ENCODE data around the gene ZNF674.
A peak's percentile ranks its signal among the peaks of the same experiment; 100 is the strongest.

The ZNF674 gene

DNA sequence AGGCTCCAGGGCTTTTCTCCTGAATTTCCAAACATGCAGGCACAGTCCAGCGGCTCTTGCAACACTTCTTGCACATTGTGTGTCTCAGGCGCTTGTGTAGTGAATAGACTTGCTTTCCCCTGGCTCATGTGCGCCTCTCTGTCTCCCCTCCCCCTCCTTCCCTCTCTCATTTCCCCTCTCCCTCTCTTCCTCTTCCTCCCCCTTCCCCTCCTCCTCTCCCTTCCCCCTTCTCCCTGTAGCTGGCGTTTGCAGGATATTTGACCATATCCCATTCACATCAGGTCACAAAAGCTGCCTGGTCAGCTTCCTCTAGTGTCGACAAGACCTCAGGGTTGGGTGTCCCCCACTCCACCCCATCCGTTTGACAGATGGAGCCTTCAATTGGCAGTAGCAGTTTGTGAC lies 30.8 kb upstream of the ZNF674 start:
- H3K9ac ChIP-seq (ENCODE audit: low read length), result no peak overlapping the region
- no peaks in the 10 kb centered on the region for H3K4me1 ChIP-seq (ENCODE audit: control insufficient read depth, insufficient read depth, low read length)
- peaks cover 7% of the 10 kb centered on the region for H3K27me3 ChIP-seq (ENCODE audit: control insufficient read depth, insufficient read depth, low read length)
- H3K27ac ChIP-seq (ENCODE audit: low read depth, low read length), result no peak overlapping the region
- no peak overlapping the region for H3K4me3 ChIP-seq (ENCODE audit: low read length)
- no peaks in the 10 kb centered on the region for H3K36me3 ChIP-seq (ENCODE audit: control insufficient read depth, insufficient read depth, low read length)

GRCh38 chrX:46575586-46575985 lies 30.4 kb upstream of the ZNF674 start:
- Histone ChIP-seq H3K9ac (ENCODE audit: low read length) (no peak overlapping the region), H3K27me3 (ENCODE audit: control insufficient read depth, insufficient read depth, low read length) (peaks cover 7% of the 10 kb centered on the region), H3K4me1 (ENCODE audit: control insufficient read depth, insufficient read depth, low read length) (no peaks in the 10 kb centered on the region), H3K27ac (ENCODE audit: low read depth, low read length) (no peak overlapping the region), H3K4me3 (ENCODE audit: low read length) (peak overlapping the region; percentile 69), H3K36me3 (ENCODE audit: control insufficient read depth, insufficient read depth, low read length) (no peaks in the 10 kb centered on the region)

GRCh38 chrX:46574774-46575381 lies 29.7 kb upstream of the ZNF674 start:
- peaks cover 7% of the 10 kb centered on the region for H3K27me3 ChIP-seq (ENCODE audit: control insufficient read depth, insufficient read depth, low read length)
- no peak overlapping the region for H3K27ac ChIP-seq (ENCODE audit: low read depth, low read length)
- no peak overlapping the region for H3K9ac ChIP-seq (ENCODE audit: low read length)

DNA sequence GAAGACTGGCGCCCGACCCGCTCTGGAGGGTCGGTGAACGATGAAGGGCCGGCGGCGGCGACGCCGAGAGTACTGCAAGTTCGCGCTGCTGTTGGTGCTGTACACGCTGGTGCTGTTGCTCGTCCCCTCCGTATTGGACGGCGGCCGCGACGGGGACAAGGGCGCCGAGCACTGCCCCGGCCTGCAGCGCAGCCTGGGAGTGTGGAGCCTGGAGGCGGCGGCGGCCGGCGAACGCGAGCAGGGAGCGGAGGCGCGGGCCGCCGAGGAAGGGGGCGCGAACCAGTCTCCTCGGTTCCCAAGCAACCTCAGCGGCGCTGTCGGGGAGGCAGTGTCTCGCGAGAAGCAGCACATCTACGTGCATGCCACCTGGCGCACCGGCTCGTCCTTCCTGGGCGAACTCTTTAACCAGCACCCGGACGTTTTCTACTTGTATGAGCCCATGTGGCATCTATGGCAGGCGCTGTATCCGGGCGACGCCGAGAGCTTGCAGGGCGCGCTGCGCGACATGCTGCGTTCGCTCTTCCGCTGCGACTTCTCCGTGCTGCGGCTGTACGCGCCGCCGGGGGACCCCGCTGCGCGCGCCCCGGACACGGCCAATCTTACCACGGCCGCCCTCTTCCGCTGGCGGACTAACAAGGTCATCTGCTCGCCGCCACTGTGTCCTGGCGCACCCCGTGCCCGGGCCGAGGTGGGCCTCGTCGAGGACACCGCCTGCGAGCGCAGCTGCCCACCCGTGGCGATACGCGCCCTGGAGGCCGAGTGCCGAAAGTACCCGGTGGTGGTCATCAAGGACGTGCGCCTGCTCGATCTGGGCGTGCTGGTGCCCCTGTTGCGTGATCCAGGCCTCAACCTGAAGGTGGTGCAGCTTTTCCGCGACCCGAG lies 28.9 kb upstream of the ZNF674 start:
- H3K27ac ChIP-seq (ENCODE audit: low read depth, low read length), result no peak overlapping the region
- peaks cover 7% of the 10 kb centered on the region for H3K27me3 ChIP-seq (ENCODE audit: control insufficient read depth, insufficient read depth, low read length)
- H3K4me3 ChIP-seq (ENCODE audit: low read length), result peak overlapping the region; percentile 69
- no peaks in the 10 kb centered on the region for H3K4me1 ChIP-seq (ENCODE audit: control insufficient read depth, insufficient read depth, low read length)
- H3K9ac ChIP-seq (ENCODE audit: low read length), result no peak overlapping the region
- H3K36me3 ChIP-seq (ENCODE audit: control insufficient read depth, insufficient read depth, low read length), result no peaks in the 10 kb centered on the region

More at GRCh38 chrX:46574774-46575381, 29.7 kb upstream of the ZNF674 start:
- Histone ChIP-seq H3K36me3 (ENCODE audit: control insufficient read depth, insufficient read depth, low read length) (no peaks in the 10 kb centered on the region), H3K4me3 (ENCODE audit: low read length) (peak overlapping the region; percentile 69), H3K4me1 (ENCODE audit: control insufficient read depth, insufficient read depth, low read length) (no peaks in the 10 kb centered on the region)

- Histone ChIP-seq H3K36me3 (ENCODE audit: control insufficient read depth, insufficient read depth, low read length) (no peaks in the 10 kb centered on the region), H3K9ac (ENCODE audit: low read length) (no peak within 1 kb of the TSS), H3K4me1 (ENCODE audit: control insufficient read depth, insufficient read depth, low read length) (no peaks in the 10 kb centered on the region), H3K4me3 (ENCODE audit: low read length) (peak within 1 kb of the TSS; percentile 69), H3K27me3 (ENCODE audit: control insufficient read depth, insufficient read depth, low read length) (peaks cover 7% of the 10 kb centered on the region), H3K27ac (ENCODE audit: low read depth, low read length) (no peak within 1 kb of the TSS)
Observed at GRCh38 chrX:46573331-46573891, 28.2 kb upstream of the ZNF674 start, which contains the start of gene CHST7. TSS of gene CHST7 (plus strand) at chrX:46573765. CDS start at chrX:46573932, 167 bp downstream.

- peaks cover 7% of the 10 kb centered on the region for H3K27me3 ChIP-seq (ENCODE audit: control insufficient read depth, insufficient read depth, low read length)
- no peaks in the 10 kb centered on the region for H3K36me3 ChIP-seq (ENCODE audit: control insufficient read depth, insufficient read depth, low read length)
- H3K4me3 ChIP-seq (ENCODE audit: low read length), result no peak overlapping the region
- H3K4me1 ChIP-seq (ENCODE audit: control insufficient read depth, insufficient read depth, low read length), result no peaks in the 10 kb centered on the region
- H3K27ac ChIP-seq (ENCODE audit: low read depth, low read length), result no peak overlapping the region
- H3K9ac ChIP-seq (ENCODE audit: low read length), result no peak overlapping the region
Observed at GRCh38 chrX:46572340-46572936, 27.2 kb upstream of the ZNF674 start.

DNA sequence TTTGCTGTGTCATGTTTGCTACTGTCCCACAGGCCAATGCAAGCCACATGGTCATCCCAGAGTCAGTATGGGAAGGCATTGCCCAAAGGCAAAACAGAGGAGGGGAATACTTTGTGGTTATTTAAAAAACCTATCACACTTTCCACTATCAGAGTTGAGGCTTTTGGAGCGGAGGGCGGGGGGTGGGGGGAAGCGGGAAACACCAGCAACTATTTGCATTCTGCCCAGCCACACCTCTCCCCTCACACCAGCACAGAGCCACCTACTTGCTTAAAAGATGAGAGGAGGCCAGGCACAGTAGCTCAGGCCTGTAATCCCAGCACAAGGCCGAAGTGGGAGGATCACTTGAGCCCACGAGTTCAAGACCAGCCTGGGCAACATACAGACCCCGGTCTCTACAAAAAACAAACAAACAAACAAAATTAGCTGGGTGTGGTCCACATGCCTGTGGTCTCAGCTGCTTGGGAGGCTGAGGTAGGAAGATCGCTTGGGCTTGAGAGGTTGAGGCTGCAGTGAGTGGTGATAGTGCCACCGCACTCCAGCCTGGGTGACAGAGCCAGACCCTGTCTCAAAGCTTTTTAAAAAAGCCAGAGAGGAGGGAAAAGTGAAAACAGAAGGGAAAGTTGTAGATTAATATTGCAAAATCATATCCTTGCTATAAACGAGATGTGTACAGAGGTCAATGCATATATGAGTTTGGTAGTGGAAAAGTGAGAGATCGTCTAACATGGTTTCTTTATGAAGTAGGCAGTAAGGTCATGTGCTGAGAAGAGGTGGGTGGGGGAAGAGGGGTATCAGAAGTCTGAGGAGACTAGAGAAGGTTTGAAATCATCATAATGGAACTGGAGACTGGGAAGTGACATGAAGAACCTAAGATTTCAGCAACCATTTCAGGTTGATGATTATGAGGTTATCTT lies 26.5 kb upstream of the ZNF674 start:
- H3K4me1 ChIP-seq (ENCODE audit: control insufficient read depth, insufficient read depth, low read length), result no peaks in the 10 kb centered on the region
- H3K9ac ChIP-seq (ENCODE audit: low read length), result no peak overlapping the region
- H3K4me3 ChIP-seq (ENCODE audit: low read length), result no peak overlapping the region
- no peak overlapping the region for H3K27ac ChIP-seq (ENCODE audit: low read depth, low read length)
- no peaks in the 10 kb centered on the region for H3K36me3 ChIP-seq (ENCODE audit: control insufficient read depth, insufficient read depth, low read length)
- H3K27me3 ChIP-seq (ENCODE audit: control insufficient read depth, insufficient read depth, low read length), result peaks cover 7% of the 10 kb centered on the region

GRCh38 chrX:46569621-46570020 lies 24.4 kb upstream of the ZNF674 start:
- no peak overlapping the region for H3K27ac ChIP-seq (ENCODE audit: low read depth, low read length)
- no peak overlapping the region for H3K4me3 ChIP-seq (ENCODE audit: low read length)
- no peaks in the 10 kb centered on the region for H3K4me1 ChIP-seq (ENCODE audit: control insufficient read depth, insufficient read depth, low read length)
- no peaks in the 10 kb centered on the region for H3K36me3 ChIP-seq (ENCODE audit: control insufficient read depth, insufficient read depth, low read length)
- no peak overlapping the region for H3K9ac ChIP-seq (ENCODE audit: low read length)
- peaks cover 3% of the 10 kb centered on the region for H3K27me3 ChIP-seq (ENCODE audit: control insufficient read depth, insufficient read depth, low read length)

GRCh38 chrX:46567388-46567787 lies 22.2 kb upstream of the ZNF674 start:
- Histone ChIP-seq H3K27ac (ENCODE audit: low read depth, low read length) (no peak overlapping the region), H3K27me3 (ENCODE audit: control insufficient read depth, insufficient read depth, low read length) (peaks cover 3% of the 10 kb centered on the region), H3K4me3 (ENCODE audit: low read length) (no peak overlapping the region), H3K9ac (ENCODE audit: low read length) (no peak overlapping the region), H3K36me3 (ENCODE audit: control insufficient read depth, insufficient read depth, low read length) (no peaks in the 10 kb centered on the region), H3K4me1 (ENCODE audit: control insufficient read depth, insufficient read depth, low read length) (no peaks in the 10 kb centered on the region)

- Histone ChIP-seq H3K36me3 (ENCODE audit: control insufficient read depth, insufficient read depth, low read length) (no peaks in the 10 kb centered on the region), H3K4me3 (ENCODE audit: low read length) (no peak overlapping the region), H3K27me3 (ENCODE audit: control insufficient read depth, insufficient read depth, low read length) (no peaks in the 10 kb centered on the region), H3K27ac (ENCODE audit: low read depth, low read length) (no peak overlapping the region), H3K9ac (ENCODE audit: low read length) (no peak overlapping the region), H3K4me1 (ENCODE audit: control insufficient read depth, insufficient read depth, low read length) (no peaks in the 10 kb centered on the region)
Observed at GRCh38 chrX:46561824-46562657, 16.8 kb upstream of the ZNF674 start.

DNA sequence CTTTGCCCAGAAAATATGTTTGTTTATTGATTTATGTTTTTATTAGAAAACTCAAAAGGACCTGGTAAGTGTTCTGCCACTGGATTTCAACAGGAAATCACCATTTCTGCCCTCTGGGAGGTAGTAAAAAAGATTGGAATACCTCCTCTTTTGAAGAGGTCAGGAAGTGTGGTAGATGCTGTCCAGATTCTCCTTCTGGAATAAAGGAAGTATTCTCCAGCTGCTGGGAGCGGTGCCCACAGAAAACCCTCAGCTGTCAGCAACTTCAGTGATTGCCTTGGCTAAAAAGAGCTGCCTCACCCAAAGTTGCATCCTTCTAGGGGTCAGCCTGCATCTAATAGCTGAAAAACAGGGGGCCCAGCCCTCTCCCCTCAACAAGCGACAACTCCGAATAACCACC lies 13.8 kb upstream of the ZNF674 start:
- Histone ChIP-seq H3K27ac (ENCODE audit: low read depth, low read length) (no peak overlapping the region), H3K36me3 (ENCODE audit: control insufficient read depth, insufficient read depth, low read length) (no peaks in the 10 kb centered on the region), H3K9ac (ENCODE audit: low read length) (no peak overlapping the region), H3K4me3 (ENCODE audit: low read length) (no peak overlapping the region), H3K4me1 (ENCODE audit: control insufficient read depth, insufficient read depth, low read length) (no peaks in the 10 kb centered on the region), H3K27me3 (ENCODE audit: control insufficient read depth, insufficient read depth, low read length) (no peaks in the 10 kb centered on the region)
